RWPE2 (cell line): ENCODE results near the gene IGFL1.
"Not testable (repeated sequence)": the region's sequence is repeated elsewhere in the genome, so short reads cannot be mapped to it uniquely, and the experiment has no call there.

ENCODE experiments used
- ATAC-seq: fragments of 200-7000 bp; cut with Tn5 transposase; 3 replicates; pipeline ENCODE4 v1.9.1; 2021; ENCODE audit warnings: low read depth
- DNase-seq: peaks from one replicate; pipeline ENCODE4 v3.0.0-alpha.2; 2020; ENCODE audit warnings: low spot score
- H3K27ac ChIP-seq: fragments of 450-650 bp; 2 replicates; pipeline ENCODE4 v1.5.1; 2017; ENCODE audit warnings: mild to moderate bottlenecking; ENCODE audit not compliant: poor library complexity, severe bottlenecking
- H3K27me3 ChIP-seq: fragments of 250-450 bp; sonication (Bioruptor Pico); 2 replicates; pipeline ENCODE4 v1.5.1; 2021; ENCODE audit warnings: mild to moderate bottlenecking, moderate library complexity; ENCODE audit not compliant: insufficient read depth, poor library complexity, severe bottlenecking
- H3K36me3 ChIP-seq: fragments of 250-450 bp; sonication (Bioruptor Pico); 2 replicates; pipeline ENCODE4 v1.5.1; 2020; ENCODE audit warnings: low read depth, mild to moderate bottlenecking, moderate library complexity
- H3K4me1 ChIP-seq: fragments of 250-450 bp; sonication (Bioruptor Pico); 2 replicates; pipeline ENCODE4 v1.5.1; 2021; ENCODE audit warnings: mild to moderate bottlenecking, moderate library complexity; ENCODE audit not compliant: insufficient read depth, poor library complexity, severe bottlenecking
- H3K4me3 ChIP-seq: fragments of 250-450 bp; sonication (Bioruptor Pico); 2 replicates; pipeline ENCODE4 v1.5.1; 2021; ENCODE audit warnings: mild to moderate bottlenecking, moderate library complexity; ENCODE audit not compliant: severe bottlenecking
- H3K9me3 ChIP-seq: fragments of 250-450 bp; sonication (Bioruptor Pico); 2 replicates; pipeline ENCODE4 v1.5.1; 2021; ENCODE audit warnings: mild to moderate bottlenecking, moderate library complexity; ENCODE audit not compliant: severe bottlenecking
- CTCF ChIP-seq: fragments of 450-650 bp; IDR thresholded peaks from one replicate; pipeline ENCODE4 v1.5.1; 2017; ENCODE audit warnings: mild to moderate bottlenecking, moderate library complexity; ENCODE audit not compliant: poor library complexity, severe bottlenecking

Gene IGFL1

GRCh38 chr19:46270521-46271256, 41.1 kb downstream of the IGFL1 start:
- no peaks in the 10 kb centered on the region for H3K9me3 ChIP-seq
- DNase-seq, result no peak
- peak overlapping the region; percentile 91 for H3K27ac ChIP-seq
- no peak overlapping the region for H3K4me3 ChIP-seq
- H3K36me3 ChIP-seq, result no peaks in the 10 kb centered on the region
- no peak for ATAC-seq
- H3K27me3 ChIP-seq, result no peaks in the 10 kb centered on the region
- no peak for TF ChIP-seq CTCF
- H3K4me1 ChIP-seq, result peaks cover 13% of the 10 kb centered on the region

- Histone ChIP-seq H3K36me3 (no peaks in the 10 kb centered on the region), H3K4me1 (peaks cover 13% of the 10 kb centered on the region), H3K9me3 (no peaks in the 10 kb centered on the region), H3K27me3 (no peaks in the 10 kb centered on the region), H3K4me3 (no peak overlapping the region), H3K27ac (peak overlapping the region; percentile 91)
- DNase-seq (no peak), ATAC-seq (peak; percentile 94)
- no peak for TF ChIP-seq CTCF
These were observed 42.1 kb downstream of the IGFL1 start for GRCh38 chr19:46271481-46272197.

- not testable (repeated sequence) for H3K4me3 ChIP-seq, ATAC-seq, H3K9me3 ChIP-seq, DNase-seq, H3K27me3 ChIP-seq, H3K36me3 ChIP-seq, H3K27ac ChIP-seq
- peaks cover 13% of the 10 kb centered on the region for H3K4me1 ChIP-seq
These were observed 44.4 kb downstream of the IGFL1 start for GRCh38 chr19:46273931-46274330.

GRCh38 chr19:46279177-46279576, 49.6 kb downstream of the IGFL1 start:
- no peak overlapping the region for H3K27ac ChIP-seq
- DNase-seq (no peak), ATAC-seq (no peak)
- H3K9me3 ChIP-seq, result no peaks in the 10 kb centered on the region
- H3K36me3 ChIP-seq, result no peaks in the 10 kb centered on the region
- no peaks in the 10 kb centered on the region for H3K4me1 ChIP-seq
- H3K4me3 ChIP-seq, result no peak overlapping the region
- H3K27me3 ChIP-seq, result no peaks in the 10 kb centered on the region
- no peak for TF ChIP-seq CTCF
